Islet precursor cell (in vitro differentiated cells): Measurements from ENCODE around the gene LMNTD2.
"Not testable (repeated sequence)": the region's sequence is repeated elsewhere in the genome, so short reads cannot be mapped to it uniquely, and the experiment has no call there.

Source experiments
- DNase-seq: peaks from one replicate; pipeline ENCODE4 v3.0.0-alpha.2; 2018

LMNTD2 gene

DNA sequence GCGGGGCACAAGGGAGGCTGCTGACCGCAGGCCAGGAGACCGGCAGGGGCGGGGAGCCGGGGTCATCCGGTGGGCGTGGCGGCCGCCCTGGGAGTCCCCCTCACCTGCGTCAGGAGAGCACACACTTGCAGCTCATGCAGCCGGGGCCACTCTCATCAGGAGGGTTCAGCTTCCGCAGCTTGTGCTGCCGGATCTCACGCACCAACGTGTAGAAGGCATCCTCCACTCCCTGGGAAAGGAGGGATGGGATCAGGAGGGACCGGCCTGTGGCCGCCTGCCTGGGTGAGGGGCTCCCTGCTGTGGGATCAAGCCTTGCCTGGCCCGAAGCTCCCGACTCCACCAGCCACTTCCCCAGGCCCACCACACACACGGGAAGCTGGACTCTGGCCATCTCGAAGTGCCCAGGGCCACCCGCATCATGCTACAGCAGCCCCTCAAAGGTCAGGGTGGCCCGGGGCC, 28.0 kb downstream of the LMNTD2 start:
- DNase-seq: no peak

GRCh38 chr11:531919-532526, 28.5 kb downstream of the LMNTD2 start:
- no peak for DNase-seq

DNA sequence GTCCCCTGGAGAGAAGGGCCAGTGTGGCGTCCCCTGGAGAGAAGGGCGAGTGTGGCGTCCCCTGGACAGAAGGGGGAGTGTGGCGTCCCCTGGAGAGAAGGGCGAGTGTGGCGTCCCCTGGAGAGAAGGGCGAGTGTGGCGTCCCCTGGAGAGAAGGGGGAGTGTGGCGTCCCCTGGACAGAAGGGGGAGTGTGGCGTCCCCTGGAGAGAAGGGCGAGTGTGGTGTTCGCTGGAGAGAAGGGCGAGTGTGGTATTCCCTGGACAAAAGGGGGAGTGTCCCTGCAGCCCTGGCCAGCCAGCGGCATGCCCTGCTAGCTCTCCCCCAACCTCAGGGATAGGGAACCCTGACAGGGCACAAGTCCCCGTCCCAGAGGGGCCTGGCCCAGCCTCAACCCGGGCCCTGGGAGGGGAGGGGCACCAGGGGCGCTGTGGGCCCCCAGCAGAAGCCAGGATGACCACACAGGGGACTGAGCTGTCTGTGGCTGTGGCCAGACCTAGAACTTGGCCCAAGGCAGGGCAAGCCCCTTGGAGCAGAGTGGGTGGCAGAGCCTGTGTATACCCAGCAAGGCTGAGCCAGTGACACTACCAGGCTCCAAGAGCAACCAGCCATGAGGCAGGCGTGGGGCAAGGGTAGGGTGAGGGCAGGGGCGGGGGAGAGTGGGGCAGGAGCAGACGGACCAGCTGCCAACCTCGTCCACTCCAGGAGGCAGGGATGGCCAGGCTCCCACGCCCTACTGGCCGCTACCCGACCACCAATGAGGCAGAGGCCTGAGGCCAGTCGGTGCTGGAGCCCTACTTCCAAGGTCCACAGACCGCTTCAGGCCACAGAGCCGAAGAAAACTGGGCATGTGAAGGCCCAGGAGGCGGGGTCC, 29.3 kb downstream of the LMNTD2 start:
- DNase-seq: no peak

DNA sequence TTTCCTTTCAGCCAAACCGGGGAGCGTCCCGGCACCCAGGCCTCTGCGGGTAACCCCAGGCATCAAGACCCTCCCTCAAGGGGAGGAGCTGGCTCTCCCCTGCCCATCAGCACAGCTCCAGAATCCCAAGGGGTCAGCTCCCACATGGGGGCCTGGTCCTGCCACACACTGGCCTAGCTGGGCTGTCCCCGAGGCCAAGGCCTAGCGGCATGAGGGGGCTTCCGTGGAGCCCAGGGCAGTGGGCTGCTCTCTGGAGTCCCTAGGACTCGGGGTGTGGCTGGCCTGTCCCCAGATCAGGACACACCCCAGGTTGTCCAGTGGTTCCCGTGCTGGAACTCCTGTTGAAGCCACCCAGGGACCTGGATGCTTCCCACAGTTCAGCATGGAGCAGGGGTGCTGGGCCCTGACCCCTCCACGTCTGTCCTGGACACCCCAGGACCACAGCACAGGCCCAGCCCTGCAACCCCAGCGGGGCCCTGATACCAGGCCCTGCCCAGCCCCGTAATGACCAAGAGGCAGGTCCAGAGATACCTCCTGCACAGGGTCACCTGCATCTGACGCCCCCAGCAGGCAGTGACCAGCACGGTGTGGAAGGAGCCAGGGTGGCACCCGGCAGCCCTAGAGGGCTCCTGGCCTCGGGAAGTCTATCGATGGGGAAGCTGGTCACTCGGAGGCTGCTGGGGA, 30.7 kb downstream of the LMNTD2 start:
- peak; percentile 45 for DNase-seq

DNA sequence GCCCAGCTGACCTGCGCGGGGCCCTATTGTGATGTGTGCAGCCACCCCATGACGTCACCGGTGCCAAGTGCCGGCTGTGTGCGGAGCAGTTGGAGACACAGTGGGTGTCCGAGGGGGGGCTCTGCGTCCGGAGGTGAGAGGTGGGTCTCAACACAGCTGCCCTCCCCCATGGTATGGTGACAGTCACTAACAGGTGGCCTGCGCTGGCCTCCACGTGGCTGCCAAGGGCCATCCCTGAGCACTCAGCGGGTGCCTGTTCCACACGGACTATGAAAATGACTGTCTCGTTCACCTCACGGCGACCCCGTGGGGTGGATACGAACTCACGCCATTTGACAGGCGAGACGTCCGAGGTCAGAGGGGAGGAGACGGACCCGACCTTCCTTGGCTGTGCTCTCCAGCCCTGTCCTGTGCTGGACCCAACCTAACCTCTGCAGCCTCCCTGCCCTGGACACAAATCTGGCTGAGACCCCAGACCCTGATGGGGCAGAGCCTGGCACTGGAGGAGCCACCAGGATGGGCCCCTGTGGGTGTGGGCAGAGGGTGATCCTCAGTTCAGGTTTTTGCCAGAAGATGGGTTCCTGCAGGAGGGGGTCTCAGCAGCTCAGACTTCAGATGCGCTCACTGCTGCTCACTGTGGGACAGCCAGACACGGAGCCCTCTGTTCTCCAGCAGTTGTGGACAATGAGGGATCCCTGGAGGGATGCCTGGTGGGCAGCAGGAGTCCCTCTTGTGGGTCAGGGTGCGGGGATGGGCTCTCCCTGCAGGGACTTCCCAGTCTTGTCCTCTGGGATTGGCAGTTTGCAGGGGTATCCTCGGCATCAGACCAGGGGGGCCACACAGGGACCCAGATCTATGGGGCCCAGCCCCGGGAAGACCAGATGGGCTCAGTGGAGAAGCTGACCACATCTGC, 31.5 kb downstream of the LMNTD2 start:
- DNase-seq: peak; percentile 51

DNA sequence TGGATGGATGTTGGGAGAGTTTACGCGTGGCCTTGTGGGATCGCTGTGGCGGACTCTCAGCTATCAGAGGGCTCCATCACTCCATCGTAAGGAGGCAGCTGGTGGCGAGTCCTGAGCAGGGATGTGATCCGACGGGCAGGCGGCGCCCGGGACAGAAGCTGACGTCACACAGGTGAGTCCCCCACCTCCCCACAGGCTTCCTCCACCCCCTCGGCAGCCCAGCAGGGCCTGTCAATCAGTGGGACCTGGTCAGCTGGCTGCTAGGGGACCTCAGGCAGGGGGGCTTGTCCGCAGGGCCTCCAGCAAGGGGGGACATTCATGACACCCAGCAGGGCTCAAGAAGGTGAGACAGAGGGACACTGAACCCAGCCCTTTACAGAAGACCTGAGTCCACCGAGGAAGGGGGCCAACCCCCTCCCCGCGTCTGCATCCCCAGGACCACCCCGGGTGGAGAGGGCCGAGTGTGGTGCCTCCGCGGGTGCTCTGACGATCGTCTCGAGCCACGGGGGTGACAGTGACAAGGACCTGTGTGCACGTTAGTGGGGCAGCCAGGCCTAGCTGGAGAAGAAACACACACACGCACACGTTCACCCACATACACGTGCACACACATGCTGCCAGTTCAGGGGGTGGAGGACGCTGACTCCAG, 32.2 kb downstream of the LMNTD2 start:
- DNase-seq: peak; percentile 43

- peak; percentile 49 for DNase-seq
These were observed 34.3 kb downstream of the LMNTD2 start for GRCh38 chr11:526192-526591.

DNA sequence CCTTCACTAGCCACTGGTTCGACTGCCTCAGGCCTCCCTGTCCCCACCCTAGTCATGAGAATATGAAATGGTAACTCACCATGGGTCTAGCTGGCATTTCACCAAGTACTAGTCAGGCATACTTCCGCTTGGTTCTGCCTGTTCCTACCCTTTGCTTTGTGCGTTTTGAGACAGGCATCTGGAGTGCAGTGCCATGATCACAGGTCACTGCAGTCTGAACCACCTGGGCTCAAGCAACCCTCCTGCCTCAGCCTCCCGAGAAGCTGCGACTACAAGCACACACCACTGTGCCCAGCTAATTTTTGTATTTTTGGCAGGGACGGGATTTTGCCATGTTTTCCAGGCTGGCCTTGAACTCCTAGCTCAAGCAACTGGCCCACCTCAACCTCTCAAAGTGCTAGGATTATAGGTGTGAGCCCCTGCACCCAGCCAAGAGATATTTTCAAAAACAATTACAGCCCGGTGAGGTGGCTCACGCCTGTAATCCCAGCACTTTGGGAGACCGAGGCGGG, 39.3 kb downstream of the LMNTD2 start:
- no peak for DNase-seq

DNA sequence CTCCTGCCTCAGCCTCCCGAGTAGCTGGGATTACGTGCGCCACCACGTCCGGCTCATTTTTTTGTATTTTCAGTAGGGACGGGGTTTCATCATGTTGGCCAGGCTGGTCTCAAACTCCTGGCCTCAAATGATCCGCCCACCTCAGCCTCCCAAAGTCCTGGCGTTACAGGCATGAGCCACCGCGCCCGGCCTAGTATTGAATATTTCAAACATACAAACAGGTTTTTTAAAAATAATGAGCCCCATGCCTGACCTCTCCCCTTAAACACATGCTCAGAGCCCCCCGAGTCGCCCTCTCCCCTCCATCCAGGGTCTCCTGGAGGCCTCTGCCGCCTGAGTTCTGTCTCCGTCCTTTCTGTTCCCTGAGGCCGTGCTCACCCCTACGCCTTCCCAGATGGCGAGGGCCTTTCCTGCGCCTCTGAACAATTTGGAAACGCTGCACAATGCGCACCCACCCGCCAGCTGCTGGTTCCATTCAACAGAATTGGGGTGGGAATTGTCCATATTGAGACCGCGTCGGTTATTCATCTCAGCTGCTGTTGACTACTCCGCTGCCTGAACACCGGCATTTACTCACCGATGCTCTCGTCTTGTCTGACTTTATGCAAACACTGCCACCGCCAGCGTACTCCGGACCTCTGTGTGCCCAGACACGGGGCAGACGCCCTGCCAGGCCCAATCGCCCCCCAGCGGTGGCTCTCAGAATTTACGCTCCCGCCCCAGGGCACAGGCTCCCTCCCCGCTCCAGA, 39.9 kb downstream of the LMNTD2 start:
- DNase-seq: no peak

DNA sequence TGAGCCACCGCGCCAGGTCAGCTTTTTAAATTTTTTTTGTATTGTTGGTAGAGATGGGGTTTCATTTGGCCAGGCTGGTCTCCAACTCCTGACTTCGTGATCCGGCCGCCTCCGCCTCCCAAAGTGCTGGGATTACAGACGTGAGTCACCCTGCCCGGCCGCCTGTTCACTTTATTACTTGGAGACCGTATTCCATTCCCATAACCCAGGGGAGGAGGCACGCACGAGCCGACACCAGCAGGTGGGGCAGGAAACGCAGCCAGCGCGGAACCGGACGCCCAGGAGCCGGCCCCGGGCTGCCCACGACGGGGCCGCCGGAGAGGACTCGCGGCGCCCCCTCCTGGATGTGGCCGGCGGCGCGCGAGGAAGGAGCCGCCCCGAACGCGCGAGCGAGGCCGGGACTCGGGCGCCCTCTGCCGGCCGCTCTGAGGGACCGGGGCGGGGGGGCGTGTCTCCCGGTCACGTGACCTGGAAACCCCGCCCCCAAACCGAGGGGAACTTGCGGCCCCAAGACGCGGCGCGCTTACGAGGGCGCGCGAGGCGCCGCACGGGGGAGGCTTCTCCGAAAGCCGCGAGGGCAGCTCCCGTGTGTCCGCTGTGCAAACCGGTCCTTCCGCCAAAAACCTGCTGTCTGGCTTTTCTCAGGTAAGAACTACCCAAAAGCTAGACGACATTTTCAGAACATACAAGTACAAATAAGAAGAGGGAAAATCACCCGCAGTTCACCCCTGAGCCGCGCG, 41.9 kb downstream of the LMNTD2 start:
- peak; percentile 92 for DNase-seq

GRCh38 chr11:516918-517685, 43.4 kb downstream of the LMNTD2 start:
- not testable (repeated sequence) for DNase-seq

- no peak for DNase-seq
These were observed 44.1 kb downstream of the LMNTD2 start for GRCh38 chr11:516400-516799.

DNA sequence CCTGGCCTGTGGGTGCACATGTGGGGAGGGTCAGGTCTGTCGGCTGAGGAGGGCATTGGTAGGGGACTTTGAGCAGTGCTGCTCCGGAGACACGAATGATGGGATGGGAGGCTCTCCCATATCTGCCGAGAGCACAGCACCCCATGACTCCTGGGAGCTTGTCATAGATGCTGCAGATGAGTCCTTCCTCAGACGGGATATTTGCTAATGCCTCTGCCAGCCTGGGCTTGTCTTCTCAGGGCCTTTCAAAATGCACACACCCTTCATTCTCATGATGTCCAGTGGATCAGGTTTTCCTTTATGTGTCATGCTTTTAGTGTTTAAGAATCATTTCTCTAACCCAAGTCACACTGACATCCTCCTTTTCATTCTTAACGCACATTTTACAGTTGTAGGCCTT, 45.4 kb downstream of the LMNTD2 start:
- DNase-seq: no peak

GRCh38 chr11:514606-515005, 45.9 kb downstream of the LMNTD2 start:
- DNase-seq: no peak

GRCh38 chr11:512761-513595, 47.6 kb downstream of the LMNTD2 start:
- no peak for DNase-seq

- DNase-seq: no peak
These were observed 51.6 kb downstream of the LMNTD2 start for GRCh38 chr11:508956-509355.

DNA sequence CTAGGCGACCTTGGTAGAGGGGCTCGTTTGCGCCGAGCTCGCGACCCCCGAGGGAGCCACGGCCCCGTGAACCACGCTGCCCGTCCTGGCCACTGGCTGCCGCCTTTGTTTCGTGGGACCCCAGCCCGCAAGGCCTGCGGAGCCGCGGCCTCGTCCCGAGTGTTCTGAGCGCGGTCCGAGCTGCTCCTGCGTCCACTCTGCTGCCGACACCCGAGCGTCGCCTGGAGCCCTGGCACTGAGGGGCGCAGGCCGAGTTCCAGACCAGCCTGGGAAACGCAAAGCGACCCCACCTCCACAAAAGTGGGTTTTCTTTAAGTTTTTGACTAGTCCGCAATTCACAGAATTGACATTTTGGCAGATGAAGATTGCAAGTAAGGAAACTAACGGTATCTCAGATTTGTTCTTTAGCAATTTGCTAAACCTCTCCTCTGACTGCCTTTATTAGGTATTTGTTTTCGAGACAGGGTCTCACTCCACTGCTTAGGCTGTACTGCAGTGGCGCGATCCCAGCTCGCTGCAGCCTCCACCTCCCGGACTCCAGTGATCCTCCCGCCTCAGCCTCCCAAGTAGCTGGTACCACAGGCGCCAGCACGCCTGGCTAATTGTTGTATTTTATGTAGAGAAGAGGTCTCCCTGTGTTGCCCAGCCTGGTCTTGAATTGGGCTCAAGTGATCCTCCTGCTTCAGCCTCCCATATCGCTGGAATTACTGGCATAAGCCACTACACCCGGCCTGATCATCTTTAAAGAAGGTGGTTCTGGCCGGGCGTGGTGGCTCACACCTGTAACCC, 52.6 kb downstream of the LMNTD2 start:
- no peak for DNase-seq
